Measurements from ENCODE around the gene PARVB. TPM values are rescaled to one million over a fixed set of nuclear protein-coding genes. Genes with fewer than 3 reads are reported as not detected.

Gene PARVB
- total and polyA plus RNA-seq, 10 of the 15 experiments (the other 5 are each of a cell fraction or from before 2014, with no cell fraction given): 5.2 to 264 (median 76.0) TPM

- Histone ChIP-seq H3K4me2 (ENCODE audit: control insufficient read depth, insufficient read depth) (no peak overlapping the region), H3K27ac (ENCODE audit: control insufficient read depth, insufficient read depth) (no peak overlapping the region), H4K20me1 (ENCODE audit: control insufficient read depth, insufficient read depth) (no peaks in the 10 kb centered on the region), H3K36me3 (ENCODE audit: control insufficient read depth in 2 of 2, insufficient read depth in 2 of 2, low read length in 1 of 2) (peaks cover 17 to 38% of the 10 kb centered on the region in 2 experiments), H3K9ac (ENCODE audit: control insufficient read depth, insufficient read depth, low read length) (no peak overlapping the region), H3K4me3 (no peak overlapping the region), H3K79me2 (ENCODE audit: control insufficient read depth, insufficient read depth, low read length) (no peaks in the 10 kb centered on the region), H3K4me1 (ENCODE audit: control insufficient read depth, insufficient read depth, low read length) (no peaks in the 10 kb centered on the region), H2AFZ (ENCODE audit: control insufficient read depth, low read depth, low read length) (no peak overlapping the region), H3K9me3 (replicated peaks; ENCODE audit: control insufficient read depth, insufficient read depth, low read length) (peaks cover 10% of the 10 kb centered on the region; the same call in 2 of the 3 replicates), H3K27me3 (replicated peaks in 1 of 2; ENCODE audit: control insufficient read depth in 2 of 2, insufficient read depth in 2 of 2, low read length in 1 of 2) (no peaks in the 10 kb centered on the region)
- ATAC-seq (no peak), DNase-seq (ENCODE audit: low read depth, low spot score) (no peak), FAIRE-seq (no peak)
- 70% methylated on average over 2 of the region's 2 CpGs for WGBS (ENCODE audit: insufficient coverage, insufficient replicate concordance, low lambda C conversion rate, missing lambda C conversion rate)
- CTCF ChIA-PET: interaction anchor here (0.8 kb wide), 1 partner anchor 9 kb away, joined by 3 read pairs; no protein-coding TSS in a partner anchor
- RAD21 ChIA-PET (ENCODE audit: unreplicated experiment): no interaction called here
- TF ChIP-seq ATF2 (IDR thresholded peaks at IDR 0.05; ENCODE audit: low read length): no peak
- in situ Hi-C loops (cut with MboI) (no loop called here), intact Hi-C loops (cut with micrococcal nuclease; ENCODE audit: unreplicated experiment) (no loop called here)
- POLR2A ChIA-PET: no interaction called here
- no TSS peak for BruUV-seq (replicated peaks)
- SMC1A ChIA-PET (ENCODE audit: uncharacterized antibody, unreplicated experiment): no interaction called here
Measured at GRCh38 chr22:44126807-44127206, 102.7 kb downstream of the PARVB start.

GRCh38 chr22:44127356-44127755, 103.3 kb downstream of the PARVB start:
- ChIA-PET CTCF (interaction anchor here (0.6 to 0.8 kb wide), 2 partner anchors 10 to 41 kb away, joined by 3 read pairs; no protein-coding TSS in a partner anchor), SMC1A (ENCODE audit: uncharacterized antibody, unreplicated experiment) (no interaction called here), POLR2A (no interaction called here), RAD21 (ENCODE audit: unreplicated experiment) (no interaction called here)
- BruUV-seq (replicated peaks): no TSS peak
- H3K79me2 ChIP-seq (ENCODE audit: control insufficient read depth, insufficient read depth, low read length): no peaks in the 10 kb centered on the region
- whole genome bisulfite sequencing (ENCODE audit: insufficient coverage, insufficient replicate concordance, low lambda C conversion rate, missing lambda C conversion rate): 100% methylated on average over 1 of the region's 1 CpG
- peaks cover 16 to 40% of the 10 kb centered on the region in 2 experiments for H3K36me3 ChIP-seq (ENCODE audit: control insufficient read depth in 2 of 2, insufficient read depth in 2 of 2, low read length in 1 of 2)
- intact Hi-C loops (cut with micrococcal nuclease; ENCODE audit: unreplicated experiment): no loop called here
- H3K9ac ChIP-seq (ENCODE audit: control insufficient read depth, insufficient read depth, low read length): no peak overlapping the region
- in situ Hi-C loops (cut with MboI): no loop called here
- no peak overlapping the region for H3K4me3 ChIP-seq
- H4K20me1 ChIP-seq (ENCODE audit: control insufficient read depth, insufficient read depth): no peaks in the 10 kb centered on the region
- no peaks in the 10 kb centered on the region for H3K27me3 ChIP-seq (replicated peaks in 1 of 2; ENCODE audit: control insufficient read depth in 2 of 2, insufficient read depth in 2 of 2, low read length in 1 of 2)
- H2AFZ ChIP-seq (ENCODE audit: control insufficient read depth, low read depth, low read length): no peak overlapping the region
- no peaks in the 10 kb centered on the region for H3K4me1 ChIP-seq (ENCODE audit: control insufficient read depth, insufficient read depth, low read length)
- peaks cover 10% of the 10 kb centered on the region; the same call in 2 of the 3 replicates for H3K9me3 ChIP-seq (replicated peaks; ENCODE audit: control insufficient read depth, insufficient read depth, low read length)
- peak; percentile 59 for FAIRE-seq
- no peak overlapping the region for H3K27ac ChIP-seq (ENCODE audit: control insufficient read depth, insufficient read depth)
- DNase-seq (ENCODE audit: low read depth, low spot score): no peak
- no peak for ATAC-seq
- no peak overlapping the region for H3K4me2 ChIP-seq (ENCODE audit: control insufficient read depth, insufficient read depth)
- TF ChIP-seq ZNF217 (IDR thresholded peaks at IDR 0.05): no peak
- no peak for TF ChIP-seq GABPA (IDR thresholded peaks at IDR 0.05; ENCODE audit: low read depth)
- no peak for TF ChIP-seq MLLT1 (IDR thresholded peaks at IDR 0.05)
- no peak for TF ChIP-seq NFYB (IDR thresholded peaks at IDR 0.05; ENCODE audit: insufficient read depth, low read depth, low read length)
- no peak for TF ChIP-seq RELA (IDR thresholded peaks at IDR 0.05; ENCODE audit: borderline replicate concordance, partially characterized antibody)
- TF ChIP-seq EZH2 (IDR thresholded peaks at IDR 0.05; ENCODE audit: borderline replicate concordance, control insufficient read depth, low read depth, low read length): no peak
- TF ChIP-seq TAF1 (IDR thresholded peaks at IDR 0.05; ENCODE audit: borderline replicate concordance, low read depth, low read length): no peak
- TF ChIP-seq ZBTB40 (IDR thresholded peaks at IDR 0.05; ENCODE audit: borderline replicate concordance): no peak

All from GM12878 (cell line).